IPS-20b (cell line): Measurements from ENCODE around the gene SNX14.
"Not testable (repeated sequence)": the region's sequence is repeated elsewhere in the genome, so short reads cannot be mapped to it uniquely, and the experiment has no call there.

Experiments
- H3K27ac ChIP-seq: one replicate; pipeline ENCODE4 v1.5.1; 2013; ENCODE audit warnings: low read length
- H3K27me3 ChIP-seq: 2 replicates; pipeline ENCODE4 v1.6.1; 2013; ENCODE audit warnings: mild to moderate bottlenecking, low read length, inconsistent platforms; ENCODE audit not compliant: insufficient read depth
- H3K36me3 ChIP-seq: 2 replicates; pipeline ENCODE4 v1.6.1; 2013; ENCODE audit warnings: low read depth, mild to moderate bottlenecking, inconsistent platforms, low read length, moderate library complexity; ENCODE audit not compliant: insufficient read depth
- H3K4me1 ChIP-seq: 2 replicates; pipeline ENCODE4 v1.6.1; 2013; ENCODE audit warnings: mild to moderate bottlenecking, control low read depth, inconsistent platforms, low read length, moderate library complexity; ENCODE audit not compliant: insufficient read depth
- H3K4me3 ChIP-seq: 2 replicates; pipeline ENCODE4 v1.5.1; 2013; ENCODE audit warnings: mild to moderate bottlenecking, low read length, inconsistent platforms
- H3K9ac ChIP-seq: 2 replicates; pipeline ENCODE4 v1.6.1; 2013; ENCODE audit warnings: low read depth, mild to moderate bottlenecking, inconsistent platforms, low read length, moderate library complexity
- H3K9me3 ChIP-seq: 2 replicates; pipeline ENCODE4 v1.6.1; 2013; ENCODE audit warnings: mild to moderate bottlenecking, low read depth, low read length, inconsistent platforms; ENCODE audit not compliant: insufficient read depth

SNX14 gene

DNA sequence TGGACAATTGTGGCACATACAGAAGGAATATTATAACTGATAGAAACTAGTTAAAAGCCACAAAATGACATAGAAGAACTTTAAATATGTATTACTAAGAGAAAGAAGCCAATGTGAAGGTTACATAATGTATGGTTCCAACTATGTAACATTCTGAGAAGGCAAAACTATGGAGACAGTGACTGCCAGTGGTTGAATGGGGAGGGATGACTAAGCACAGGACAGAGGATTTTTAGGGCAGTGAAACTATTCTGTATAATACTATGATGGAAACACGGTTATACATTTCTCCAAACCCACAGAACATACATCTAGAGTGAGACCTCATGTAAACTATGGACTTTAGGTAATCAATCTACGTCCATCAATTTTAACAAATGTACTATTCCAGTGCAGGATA, 26.6 kb upstream of the SNX14 start:
- Histone ChIP-seq H3K36me3 (peaks cover 100% of the 10 kb centered on the region), H3K4me1 (no peaks in the 10 kb centered on the region), H3K9ac (no peak overlapping the region), H3K9me3 (no peaks in the 10 kb centered on the region), H3K27ac (no peak overlapping the region), H3K4me3 (no peak overlapping the region), H3K27me3 (no peaks in the 10 kb centered on the region)

DNA sequence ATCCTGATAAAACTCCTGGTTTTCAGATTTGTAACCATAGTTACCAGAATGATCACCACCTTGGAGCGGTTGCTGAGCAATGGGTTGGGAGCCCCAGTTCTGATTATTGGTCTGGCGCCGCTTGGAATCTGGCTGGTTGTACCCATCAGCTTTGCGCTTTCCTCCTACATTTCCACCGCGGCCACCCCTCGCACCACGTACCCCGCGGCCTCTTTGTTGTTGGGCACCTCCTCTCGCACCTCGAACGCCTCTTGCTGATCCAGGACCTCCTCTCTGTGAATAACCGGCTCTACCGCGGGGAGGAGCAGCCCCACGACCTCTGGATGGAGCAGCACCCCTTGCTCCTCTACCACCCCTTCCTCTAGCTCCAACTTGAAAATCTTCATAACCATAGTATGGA, 21.1 kb upstream of the SNX14 start:
- no peak overlapping the region for H3K9ac ChIP-seq
- no peaks in the 10 kb centered on the region for H3K27me3 ChIP-seq
- H3K9me3 ChIP-seq = no peaks in the 10 kb centered on the region
- no peak overlapping the region for H3K4me3 ChIP-seq
- H3K4me1 ChIP-seq = no peaks in the 10 kb centered on the region
- H3K27ac ChIP-seq = no peak overlapping the region
- peaks cover 100% of the 10 kb centered on the region for H3K36me3 ChIP-seq

DNA sequence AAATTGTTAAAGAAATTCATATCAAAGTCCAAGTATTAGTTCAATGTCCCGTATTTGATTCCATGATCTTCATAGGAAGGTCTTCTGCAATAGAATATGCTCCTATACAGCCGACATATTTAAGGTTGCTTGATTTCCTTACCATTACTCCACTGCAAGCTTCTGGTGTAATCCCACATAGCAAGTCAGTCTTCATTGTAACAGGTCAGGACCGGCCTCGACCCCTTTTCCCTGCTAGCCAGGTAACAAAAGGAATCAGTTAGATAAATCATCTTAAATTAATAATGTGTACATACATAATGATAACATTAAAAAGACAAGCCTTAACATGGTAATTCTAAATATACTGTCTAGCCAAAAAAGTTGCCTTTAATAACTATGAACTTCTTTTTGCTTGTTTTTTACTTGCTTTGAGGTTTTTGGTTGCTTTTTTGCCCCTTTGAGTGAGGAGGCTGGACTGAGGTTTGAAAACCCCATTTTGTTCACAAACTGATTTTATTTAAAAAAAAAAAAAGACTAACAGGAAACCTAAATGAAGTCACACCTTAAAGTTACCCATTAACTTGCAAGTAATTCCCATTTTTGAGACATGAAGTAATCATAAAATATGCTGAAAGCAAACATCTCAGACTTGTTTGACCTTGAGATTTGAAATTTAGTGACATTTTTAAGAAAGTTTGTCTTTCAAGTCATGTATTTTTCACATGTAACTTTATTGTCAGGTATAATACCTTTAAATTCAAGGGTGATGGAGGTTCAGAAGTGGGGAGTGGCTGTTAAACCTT, 19.2 kb upstream of the SNX14 start:
- peaks cover 98% of the 10 kb centered on the region for H3K36me3 ChIP-seq

DNA sequence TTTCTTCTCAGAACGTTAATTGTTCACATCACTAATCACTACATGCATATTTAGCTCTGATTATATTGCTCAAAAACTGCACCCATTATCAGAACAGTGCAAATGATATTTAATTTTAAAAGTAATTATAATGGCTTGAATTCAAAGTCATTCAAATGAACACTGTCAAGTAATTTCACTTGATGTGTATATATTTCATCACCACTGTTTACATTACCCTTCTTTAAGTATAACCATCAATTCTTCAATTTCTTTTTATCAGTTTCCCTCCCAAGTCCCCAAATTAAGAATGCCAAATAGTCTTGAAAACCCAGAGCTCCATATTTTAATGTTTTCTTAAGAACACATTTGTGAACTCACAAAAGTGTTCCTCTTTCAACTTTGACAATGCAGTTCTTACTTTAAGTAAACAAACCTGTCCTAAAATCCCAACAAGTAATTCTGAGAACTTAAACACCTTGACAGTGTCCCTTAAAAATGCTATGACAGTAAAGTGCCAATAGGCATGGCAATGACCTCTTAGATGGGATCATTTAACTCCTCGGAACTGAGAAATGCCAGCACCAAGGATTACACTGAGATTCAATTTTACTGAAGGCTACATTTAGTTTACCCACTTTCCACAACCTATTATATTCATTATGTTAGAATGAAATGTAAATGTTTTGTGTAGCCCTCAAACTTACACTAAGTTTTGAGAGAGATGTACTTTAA, 16.7 kb upstream of the SNX14 start:
- H3K36me3 ChIP-seq = peaks cover 82% of the 10 kb centered on the region
- no peaks in the 10 kb centered on the region for H3K4me1 ChIP-seq
- H3K27ac ChIP-seq = no peak overlapping the region
- no peaks in the 10 kb centered on the region for H3K27me3 ChIP-seq
- H3K9me3 ChIP-seq = no peaks in the 10 kb centered on the region
- no peak overlapping the region for H3K4me3 ChIP-seq
- H3K9ac ChIP-seq = no peak overlapping the region

More for the DNA sequence above, 19.2 kb upstream of the SNX14 start:
- Histone ChIP-seq H3K4me1 (no peaks in the 10 kb centered on the region), H3K9ac (no peak overlapping the region), H3K27me3 (no peaks in the 10 kb centered on the region), H3K4me3 (no peak overlapping the region), H3K9me3 (no peaks in the 10 kb centered on the region), H3K27ac (no peak overlapping the region)

GRCh38 chr6:85602100-85602499, 8.4 kb upstream of the SNX14 start:
- no peak overlapping the region for H3K27ac ChIP-seq
- no peak overlapping the region for H3K4me3 ChIP-seq
- no peak overlapping the region for H3K9ac ChIP-seq
- H3K36me3 ChIP-seq = peaks cover 2% of the 10 kb centered on the region; the same call in 1 of the 2 replicates
- H3K27me3 ChIP-seq = no peaks in the 10 kb centered on the region
- H3K4me1 ChIP-seq = no peaks in the 10 kb centered on the region
- no peaks in the 10 kb centered on the region for H3K9me3 ChIP-seq

- no peaks in the 10 kb centered on the region for H3K9me3 ChIP-seq
- no peaks in the 10 kb centered on the region for H3K36me3 ChIP-seq
- H3K9ac ChIP-seq = no peak overlapping the region
- peaks cover 7% of the 10 kb centered on the region for H3K27me3 ChIP-seq
- no peak overlapping the region for H3K27ac ChIP-seq
- no peak overlapping the region for H3K4me3 ChIP-seq
- no peaks in the 10 kb centered on the region for H3K4me1 ChIP-seq
These were observed 7.2 kb upstream of the SNX14 start for GRCh38 chr6:85600713-85601313.

GRCh38 chr6:85594197-85594930, 706 bp upstream of the SNX14 start:
- Histone ChIP-seq H3K9me3 (no peaks in the 10 kb centered on the region), H3K27me3 (peaks cover 32% of the 10 kb centered on the region), H3K4me1 (no peaks in the 10 kb centered on the region), H3K36me3 (no peaks in the 10 kb centered on the region), H3K27ac (peak overlapping the region; percentile 25), H3K4me3 (peak overlapping the region; percentile 96), H3K9ac (peak overlapping the region; percentile 74)

DNA sequence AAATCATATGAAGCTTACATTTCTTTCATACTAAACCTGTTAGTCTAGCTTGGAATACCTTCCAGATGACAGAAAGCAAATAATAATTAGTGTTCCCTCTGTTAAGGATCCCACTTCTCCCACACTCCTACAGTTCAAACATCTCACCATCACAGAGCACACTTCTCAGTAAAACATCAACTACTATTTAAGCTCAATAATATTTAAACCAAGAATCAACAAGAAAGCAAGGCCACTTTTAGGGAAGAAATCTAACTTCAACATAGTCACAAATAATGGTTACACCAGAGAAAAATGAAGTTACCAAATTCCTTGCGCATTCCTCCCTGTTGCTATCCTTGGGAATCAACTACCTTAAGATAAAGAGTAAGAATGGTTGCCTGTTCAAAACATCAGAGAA, 1.6 kb downstream of the SNX14 start:
- Histone ChIP-seq H3K27me3 (peaks cover 32% of the 10 kb centered on the region), H3K4me1 (no peaks in the 10 kb centered on the region), H3K9ac (no peak overlapping the region), H3K9me3 (no peaks in the 10 kb centered on the region), H3K27ac (no peak overlapping the region), H3K36me3 (no peaks in the 10 kb centered on the region), H3K4me3 (no peak overlapping the region)

DNA sequence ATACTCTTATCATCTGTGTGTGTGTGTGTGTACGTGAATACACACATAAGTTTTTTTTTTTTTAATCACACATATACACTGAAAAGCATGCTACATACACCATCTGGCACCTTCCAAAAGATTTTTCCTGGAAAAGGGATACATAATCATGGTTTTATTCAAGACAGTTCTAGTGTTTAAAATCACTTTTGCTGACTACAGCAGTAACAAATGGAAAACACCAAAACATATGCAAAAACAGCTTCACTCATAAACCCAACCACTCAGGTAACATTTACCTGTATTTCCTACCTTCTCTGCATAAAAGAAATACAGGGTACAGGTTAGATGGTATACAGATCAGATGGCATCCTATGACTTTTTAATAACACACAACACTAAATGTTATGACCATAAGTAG, 2.5 kb downstream of the SNX14 start:
- H3K4me3 ChIP-seq = no peak overlapping the region
- H3K27ac ChIP-seq = no peak overlapping the region
- H3K4me1 ChIP-seq = no peaks in the 10 kb centered on the region
- H3K9ac ChIP-seq = no peak overlapping the region
- H3K27me3 ChIP-seq = peaks cover 29% of the 10 kb centered on the region
- no peaks in the 10 kb centered on the region for H3K9me3 ChIP-seq
- H3K36me3 ChIP-seq = no peaks in the 10 kb centered on the region

GRCh38 chr6:85585741-85586140, 7.9 kb downstream of the SNX14 start:
- Histone ChIP-seq H3K4me3 (no peak overlapping the region), H3K9ac (no peak overlapping the region), H3K27ac (no peak overlapping the region), H3K4me1 (peaks cover 5% of the 10 kb centered on the region), H3K9me3 (peaks cover 4% of the 10 kb centered on the region; the same call in 1 of the 2 replicates), H3K36me3 (no peaks in the 10 kb centered on the region), H3K27me3 (no peaks in the 10 kb centered on the region)

DNA sequence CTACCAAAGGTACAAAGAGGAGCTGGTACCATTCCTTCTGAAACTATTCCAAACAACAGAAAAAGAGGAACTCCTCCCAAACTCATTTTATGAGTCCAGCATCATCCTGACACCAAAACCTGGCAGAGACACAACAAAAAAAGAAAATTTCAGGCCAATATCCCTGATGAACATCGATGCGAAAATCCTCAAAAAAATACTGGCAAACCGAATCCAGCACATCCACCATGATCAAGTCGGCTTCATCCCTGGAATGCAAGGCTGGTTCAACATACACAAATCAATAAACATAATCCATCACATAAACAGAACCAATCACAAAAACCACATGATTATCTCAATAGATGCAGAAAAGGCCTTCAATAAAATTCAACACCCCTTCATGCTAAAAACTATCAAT, 10.8 kb downstream of the SNX14 start:
- H3K27me3 ChIP-seq, H3K36me3 ChIP-seq, H3K27ac ChIP-seq, H3K9me3 ChIP-seq, H3K9ac ChIP-seq, H3K4me3 ChIP-seq: not testable (repeated sequence)
- H3K4me1 ChIP-seq = peaks cover 11% of the 10 kb centered on the region
